ENCODE results near the gene CDH20.

CDH20 gene

GRCh38 chr18:61531182-61531581, 198.0 kb downstream of the CDH20 start:
- peak in 13 of 14 donors; percentile 7 to 84 (median 57) for DNase-seq

GRCh38 chr18:61531891-61532290, 198.7 kb downstream of the CDH20 start:
- no peak for DNase-seq

GRCh38 chr18:61535401-61535800, 202.2 kb downstream of the CDH20 start:
- no peak for DNase-seq

GRCh38 chr18:61541673-61542072, 208.4 kb downstream of the CDH20 start:
- no peak for DNase-seq

- DNase-seq, result no peak
Observed at GRCh38 chr18:61542596-61542995, 209.4 kb downstream of the CDH20 start.

- DNase-seq, result no peak
Observed at GRCh38 chr18:61543518-61543917, 210.3 kb downstream of the CDH20 start.

- no peak for DNase-seq
Observed at GRCh38 chr18:61544178-61544577, 210.9 kb downstream of the CDH20 start.

GRCh38 chr18:61545281-61546245, 212.3 kb downstream of the CDH20 start:
- no peak for DNase-seq

GRCh38 chr18:61546590-61546989, 213.4 kb downstream of the CDH20 start:
- no peak for DNase-seq

GRCh38 chr18:61549416-61549815, 216.2 kb downstream of the CDH20 start:
- no peak for DNase-seq

- no peak for DNase-seq
Observed at GRCh38 chr18:61549889-61550288, 216.7 kb downstream of the CDH20 start.

GRCh38 chr18:61551586-61551985, 218.4 kb downstream of the CDH20 start:
- peak in 1 of 14 donors; percentile 72 for DNase-seq

GRCh38 chr18:61553045-61553659, 219.9 kb downstream of the CDH20 start:
- no peak for DNase-seq

- DNase-seq, result no peak
Observed at GRCh38 chr18:61554117-61554776, 221.0 kb downstream of the CDH20 start.

- no peak for DNase-seq
Observed at GRCh38 chr18:61554946-61555361, 221.7 kb downstream of the CDH20 start.

- DNase-seq, result no peak
Observed at GRCh38 chr18:61556316-61556715, 223.1 kb downstream of the CDH20 start.

GRCh38 chr18:61556862-61557261, 223.6 kb downstream of the CDH20 start:
- DNase-seq, result no peak

- peak in 4 of 14 donors; percentile 17 to 95 (median 32) for DNase-seq
Observed at GRCh38 chr18:61569176-61569892, 236.1 kb downstream of the CDH20 start.

- no peak for DNase-seq
Observed at GRCh38 chr18:61570070-61570469, 236.8 kb downstream of the CDH20 start.

- no peak for DNase-seq
Observed at GRCh38 chr18:61572084-61572655, 238.9 kb downstream of the CDH20 start.

GRCh38 chr18:61572871-61573270, 239.6 kb downstream of the CDH20 start:
- DNase-seq, result no peak

- DNase-seq, result no peak
Observed at GRCh38 chr18:61574665-61575064, 241.4 kb downstream of the CDH20 start.

Data from C1 segment of cervical spinal cord (tissue), 14 donors.